Stomach (tissue), 4 donors: ENCODE measurements around the gene TMEM176A.

Experiments used
- POLR2AphosphoS5 ChIP-seq, 3 donors: sonication (generic); formaldehyde crosslinking; IDR thresholded peaks; one replicate each; pipeline ENCODE4 v1.6.1; 2016; ENCODE audit warnings: antibody characterized with exemption in 3 of 3
- TF ChIP-seq, protein P1 (sequence below), 7 experiments: fragments of 450-650 bp in 4 of 7; fragments of 200-600 bp in 3 of 7; sonication (generic) in 3 of 7; IDR thresholded peaks; one replicate each; pipeline ENCODE4 v1.5.1; 2016 to 2019; ENCODE audit warnings: antibody characterized with exemption in 7 of 7, control low read depth in 2 of 7, mild to moderate bottlenecking in 1 of 7

DNA sequence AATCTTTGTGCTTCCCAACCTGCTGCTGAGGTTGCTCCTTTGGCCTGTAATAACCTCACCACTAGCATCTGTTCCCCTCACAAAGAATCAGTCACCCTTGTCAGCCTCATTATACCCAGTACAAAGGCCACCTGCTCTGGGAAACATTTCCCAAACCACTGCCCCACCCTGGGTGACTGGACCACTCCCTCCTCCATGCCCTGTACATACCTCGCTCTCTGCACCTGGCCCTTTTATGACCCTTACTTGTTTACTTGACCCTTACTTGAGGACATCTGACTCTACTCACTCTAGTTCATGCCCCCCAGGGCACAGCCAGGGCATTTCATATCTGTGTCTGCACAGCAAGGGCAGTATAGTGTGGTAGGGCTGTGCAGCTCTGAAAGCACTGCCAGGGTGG is 30.4 kb downstream of the TMEM176A start:
- TF ChIP-seq POLR2AphosphoS5 (IDR thresholded peaks at IDR 0.05), result no peak
- TF ChIP-seq, protein P1, sequence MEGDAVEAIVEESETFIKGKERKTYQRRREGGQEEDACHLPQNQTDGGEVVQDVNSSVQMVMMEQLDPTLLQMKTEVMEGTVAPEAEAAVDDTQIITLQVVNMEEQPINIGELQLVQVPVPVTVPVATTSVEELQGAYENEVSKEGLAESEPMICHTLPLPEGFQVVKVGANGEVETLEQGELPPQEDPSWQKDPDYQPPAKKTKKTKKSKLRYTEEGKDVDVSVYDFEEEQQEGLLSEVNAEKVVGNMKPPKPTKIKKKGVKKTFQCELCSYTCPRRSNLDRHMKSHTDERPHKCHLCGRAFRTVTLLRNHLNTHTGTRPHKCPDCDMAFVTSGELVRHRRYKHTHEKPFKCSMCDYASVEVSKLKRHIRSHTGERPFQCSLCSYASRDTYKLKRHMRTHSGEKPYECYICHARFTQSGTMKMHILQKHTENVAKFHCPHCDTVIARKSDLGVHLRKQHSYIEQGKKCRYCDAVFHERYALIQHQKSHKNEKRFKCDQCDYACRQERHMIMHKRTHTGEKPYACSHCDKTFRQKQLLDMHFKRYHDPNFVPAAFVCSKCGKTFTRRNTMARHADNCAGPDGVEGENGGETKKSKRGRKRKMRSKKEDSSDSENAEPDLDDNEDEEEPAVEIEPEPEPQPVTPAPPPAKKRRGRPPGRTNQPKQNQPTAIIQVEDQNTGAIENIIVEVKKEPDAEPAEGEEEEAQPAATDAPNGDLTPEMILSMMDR (IDR thresholded peaks at IDR 0.05), result no peak
